Loucy (cell line): Measurements from ENCODE around the gene RPL9.

Experiments
- H2AFZ ChIP-seq: fragments of 200-600 bp; sonication (generic); 2 replicates; pipeline ENCODE4 v1.6.0; 2016; ENCODE audit warnings: antibody characterized with exemption, mild to moderate bottlenecking, low read length, moderate library complexity
- H3F3A ChIP-seq: fragments of 200-600 bp; 2 replicates; pipeline ENCODE4 v1.6.0; 2016; ENCODE audit warnings: antibody characterized with exemption, low read depth, mild to moderate bottlenecking
- H3K27me3 ChIP-seq: fragments of 200-600 bp; sonication (generic); 2 replicates; pipeline ENCODE4 v1.6.1; 2014; ENCODE audit warnings: low read length, mild to moderate bottlenecking; ENCODE audit not compliant: insufficient read depth, poor library complexity, severe bottlenecking
- H3K36me3 ChIP-seq: fragments of 200-600 bp; sonication (generic); 2 replicates; pipeline ENCODE4 v1.6.1; 2016; ENCODE audit warnings: low read length; ENCODE audit not compliant: insufficient read depth
- H3K4me1 ChIP-seq: fragments of 200-600 bp; sonication (generic); 2 replicates; pipeline ENCODE4 v1.5.1; 2014; ENCODE audit warnings: low read length, mild to moderate bottlenecking; ENCODE audit not compliant: insufficient read depth, poor library complexity, severe bottlenecking
- H3K4me2 ChIP-seq: fragments of 200-600 bp; sonication (generic); 2 replicates; pipeline ENCODE4 v1.6.0; 2014; ENCODE audit warnings: antibody characterized with exemption, low read length, low read depth, mild to moderate bottlenecking; ENCODE audit not compliant: poor library complexity, severe bottlenecking
- H3K4me3 ChIP-seq: fragments of 200-600 bp; sonication (generic); 2 replicates; pipeline ENCODE4 v1.5.1; 2014; ENCODE audit warnings: low read length, mild to moderate bottlenecking, mixed read lengths; ENCODE audit not compliant: poor library complexity, severe bottlenecking
- H3K79me2 ChIP-seq: fragments of 200-600 bp; sonication (generic); 2 replicates; pipeline ENCODE4 v1.6.1; 2014; ENCODE audit warnings: low read length; ENCODE audit not compliant: insufficient read depth
- H3K9ac ChIP-seq: fragments of 200-600 bp; sonication (generic); 2 replicates; pipeline ENCODE4 v1.6.0; 2014; ENCODE audit warnings: mild to moderate bottlenecking, low read depth, low read length, moderate library complexity; ENCODE audit not compliant: poor library complexity, severe bottlenecking
- H3K9me2 ChIP-seq: fragments of 200-600 bp; sonication (generic); replicated peaks from 2 replicates; pipeline ENCODE4 v1.6.1; 2016; ENCODE audit warnings: low read depth, low read length, mixed read lengths
- H3K9me3 ChIP-seq: fragments of 200-600 bp; sonication (generic); 2 replicates; pipeline ENCODE4 v1.6.1; 2014; ENCODE audit warnings: mild to moderate bottlenecking, antibody characterized with exemption, low read length, low read depth; ENCODE audit not compliant: insufficient read depth
- H4K20me1 ChIP-seq: fragments of 200-600 bp; sonication (generic); 2 replicates; pipeline ENCODE4 v1.6.0; 2014; ENCODE audit warnings: antibody characterized with exemption, low read length, mild to moderate bottlenecking; ENCODE audit not compliant: insufficient read depth, poor library complexity, severe bottlenecking
- EZH2phosphoT487 ChIP-seq: fragments of 200-600 bp; IDR thresholded peaks from 2 replicates; pipeline ENCODE4 v1.6.1; 2018; ENCODE audit warnings: antibody characterized with exemption, mild to moderate bottlenecking, moderate library complexity, borderline replicate concordance
- TF ChIP-seq, protein P1 (sequence below): fragments of 200-600 bp; sonication (generic); conservative IDR thresholded peaks from 2 replicates; pipeline ENCODE4 v1.5.1; 2014; ENCODE audit warnings: mild to moderate bottlenecking, antibody characterized with exemption, low read length

Gene RPL9

DNA sequence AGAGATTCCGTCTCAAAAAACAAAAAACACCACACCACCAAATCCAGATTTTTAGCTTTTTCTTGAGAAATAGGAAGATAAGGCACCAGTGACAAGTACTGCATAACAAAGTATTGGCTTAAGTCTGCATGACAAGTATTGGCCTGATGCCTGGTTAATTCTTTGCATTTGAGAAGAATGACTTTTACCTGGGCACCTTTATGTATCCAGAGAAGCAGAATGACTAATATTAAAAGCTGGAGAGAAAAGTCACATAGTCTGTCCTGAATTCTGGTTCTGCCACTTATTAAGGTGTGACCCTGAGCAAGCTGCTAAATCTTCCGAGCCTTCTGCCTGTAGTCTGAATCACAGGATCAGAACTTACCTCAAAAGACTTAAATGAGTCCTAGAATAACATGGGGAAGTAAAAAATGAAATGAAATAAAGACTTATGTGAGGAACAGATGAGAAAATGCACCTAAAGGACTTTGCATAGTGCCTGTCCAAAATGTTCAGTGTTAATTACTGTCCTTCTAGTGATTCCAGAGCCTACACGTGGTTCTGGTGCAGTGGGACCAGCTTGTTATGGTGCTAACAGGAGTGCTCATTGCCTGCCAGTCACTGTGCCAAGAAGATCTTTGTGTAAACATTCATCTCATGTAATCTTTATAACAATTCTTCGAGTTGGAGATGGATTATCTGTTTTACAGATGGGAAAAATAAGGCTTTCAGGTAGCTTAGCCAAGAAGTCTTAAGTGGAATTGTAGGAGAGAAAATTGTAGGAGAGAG is 36.9 kb upstream of the RPL9 start:
- H3K27me3 ChIP-seq: no peaks in the 10 kb centered on the region
- TF ChIP-seq EZH2phosphoT487: no peak
- TF ChIP-seq, protein P1, sequence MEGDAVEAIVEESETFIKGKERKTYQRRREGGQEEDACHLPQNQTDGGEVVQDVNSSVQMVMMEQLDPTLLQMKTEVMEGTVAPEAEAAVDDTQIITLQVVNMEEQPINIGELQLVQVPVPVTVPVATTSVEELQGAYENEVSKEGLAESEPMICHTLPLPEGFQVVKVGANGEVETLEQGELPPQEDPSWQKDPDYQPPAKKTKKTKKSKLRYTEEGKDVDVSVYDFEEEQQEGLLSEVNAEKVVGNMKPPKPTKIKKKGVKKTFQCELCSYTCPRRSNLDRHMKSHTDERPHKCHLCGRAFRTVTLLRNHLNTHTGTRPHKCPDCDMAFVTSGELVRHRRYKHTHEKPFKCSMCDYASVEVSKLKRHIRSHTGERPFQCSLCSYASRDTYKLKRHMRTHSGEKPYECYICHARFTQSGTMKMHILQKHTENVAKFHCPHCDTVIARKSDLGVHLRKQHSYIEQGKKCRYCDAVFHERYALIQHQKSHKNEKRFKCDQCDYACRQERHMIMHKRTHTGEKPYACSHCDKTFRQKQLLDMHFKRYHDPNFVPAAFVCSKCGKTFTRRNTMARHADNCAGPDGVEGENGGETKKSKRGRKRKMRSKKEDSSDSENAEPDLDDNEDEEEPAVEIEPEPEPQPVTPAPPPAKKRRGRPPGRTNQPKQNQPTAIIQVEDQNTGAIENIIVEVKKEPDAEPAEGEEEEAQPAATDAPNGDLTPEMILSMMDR: no peak

DNA sequence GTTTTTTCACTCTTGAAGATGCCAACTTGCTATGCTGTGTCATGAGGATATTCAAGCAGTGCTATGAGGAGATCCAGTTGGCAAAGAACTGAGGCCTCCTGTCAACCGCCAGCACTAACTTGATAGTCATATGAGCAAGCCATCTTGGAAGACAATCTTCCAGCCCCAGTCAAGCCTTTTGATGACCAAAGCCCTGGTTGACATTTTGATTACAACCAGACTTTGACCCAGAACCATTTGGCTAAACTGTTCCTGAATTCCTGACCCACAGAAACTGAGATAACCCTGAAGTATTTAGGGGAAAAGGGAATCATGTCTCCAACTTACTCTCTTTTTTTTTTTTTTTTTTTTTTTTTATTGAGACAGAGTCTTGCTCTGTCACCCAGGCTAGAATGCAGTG is 35.6 kb upstream of the RPL9 start:
- no peaks in the 10 kb centered on the region for H4K20me1 ChIP-seq
- H3K9me2 ChIP-seq: no peaks in the 10 kb centered on the region
- no peak overlapping the region for H3K4me2 ChIP-seq
- peaks cover 11% of the 10 kb centered on the region; the same call in 1 of the 2 replicates for H3K36me3 ChIP-seq
- TF ChIP-seq, protein P1: no peak
- no peak for TF ChIP-seq EZH2phosphoT487
- H3K27me3 ChIP-seq: no peaks in the 10 kb centered on the region
- H3K9me3 ChIP-seq: no peaks in the 10 kb centered on the region
- no peak overlapping the region for H2AFZ ChIP-seq
- no peaks in the 10 kb centered on the region for H3K79me2 ChIP-seq
- H3F3A ChIP-seq: no peaks in the 10 kb centered on the region
- no peaks in the 10 kb centered on the region for H3K4me1 ChIP-seq
- H3K4me3 ChIP-seq: no peak overlapping the region
- no peak overlapping the region for H3K9ac ChIP-seq

More for the DNA sequence above, 36.9 kb upstream of the RPL9 start:
- no peaks in the 10 kb centered on the region for H3K9me2 ChIP-seq
- H3K79me2 ChIP-seq: no peaks in the 10 kb centered on the region
- H3K9ac ChIP-seq: no peak overlapping the region
- peaks cover 17% of the 10 kb centered on the region; the same call in 1 of the 2 replicates for H3K36me3 ChIP-seq
- H3K4me3 ChIP-seq: no peak overlapping the region
- H3K4me2 ChIP-seq: no peak overlapping the region
- no peaks in the 10 kb centered on the region for H3K9me3 ChIP-seq
- H4K20me1 ChIP-seq: no peaks in the 10 kb centered on the region
- H3K4me1 ChIP-seq: no peaks in the 10 kb centered on the region
- H3F3A ChIP-seq: no peaks in the 10 kb centered on the region
- no peak overlapping the region for H2AFZ ChIP-seq

DNA sequence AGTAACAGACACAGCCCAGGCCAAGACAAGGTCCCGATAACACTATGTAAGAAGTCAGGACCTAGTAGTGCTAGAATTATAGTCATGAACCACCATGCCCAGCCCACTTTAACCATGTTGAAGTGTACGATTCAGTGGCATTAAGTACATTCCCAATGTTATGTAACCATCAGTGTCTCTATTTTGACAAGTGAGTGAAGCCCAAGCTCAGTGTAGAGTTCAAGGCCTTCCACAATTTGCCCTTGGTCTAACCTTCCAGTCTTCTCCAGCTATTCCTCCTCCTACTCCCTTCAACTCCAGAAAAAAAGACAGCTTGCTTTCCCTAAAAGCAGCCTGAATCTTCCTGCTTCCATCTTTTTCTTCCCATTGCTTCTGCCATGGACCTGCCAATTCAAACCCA is 31.6 kb upstream of the RPL9 start:
- H3K9ac ChIP-seq: no peak overlapping the region
- H3K9me2 ChIP-seq: no peaks in the 10 kb centered on the region
- H3K4me3 ChIP-seq: no peak overlapping the region
- H3K9me3 ChIP-seq: no peaks in the 10 kb centered on the region
- H3K4me2 ChIP-seq: no peak overlapping the region
- H3K27me3 ChIP-seq: no peaks in the 10 kb centered on the region
- no peaks in the 10 kb centered on the region for H3K36me3 ChIP-seq
- no peaks in the 10 kb centered on the region for H3K4me1 ChIP-seq
- no peak for TF ChIP-seq EZH2phosphoT487
- H3K79me2 ChIP-seq: no peaks in the 10 kb centered on the region
- H3F3A ChIP-seq: no peaks in the 10 kb centered on the region
- H4K20me1 ChIP-seq: no peaks in the 10 kb centered on the region
- H2AFZ ChIP-seq: no peak overlapping the region
